Mesenteric fat pad (tissue), 1 donor: ENCODE measurements around the gene FAM20C. TPM values are rescaled to one million over a fixed set of nuclear protein-coding genes. Genes with fewer than 3 reads are reported as not detected.

Experiments used
- DNase-seq: peaks from one replicate; pipeline ENCODE4 v3.0.0-alpha.2; 2020; ENCODE audit warnings: low spot score
- total RNA-seq: library from RNA; stranded (reverse); fragmentation: NEBNext Ultra II Directional; extraction: Animal tissue kit (Norgen Biotek cat#: 25700); gene quantifications from one replicate; pipeline ENCODE4 v1.2.1, GENCODE V29; 2021
- donor health status: DM: yes; HTN: yes; CAD: no.

Gene FAM20C
- total RNA-seq, 1 donor from 2014 or later, result 121 TPM

- DNase-seq, result no peak
These were observed 33.6 kb upstream of the FAM20C start for GRCh38 chr7:158771-159170.

GRCh38 chr7:159370-160270 lies 32.8 kb upstream of the FAM20C start:
- no peak for DNase-seq

- no peak for DNase-seq
These were observed 31.2 kb upstream of the FAM20C start for GRCh38 chr7:160958-161725.

GRCh38 chr7:162632-163297 lies 29.6 kb upstream of the FAM20C start:
- no peak for DNase-seq

- no peak for DNase-seq
These were observed 29.1 kb upstream of the FAM20C start for GRCh38 chr7:163298-163695.

GRCh38 chr7:163971-164881 lies 28.1 kb upstream of the FAM20C start:
- no peak for DNase-seq

GRCh38 chr7:164882-165660 lies 27.3 kb upstream of the FAM20C start:
- no peak for DNase-seq

GRCh38 chr7:165661-166337 lies 26.6 kb upstream of the FAM20C start:
- no peak for DNase-seq

- DNase-seq, result no peak
These were observed 25.9 kb upstream of the FAM20C start for GRCh38 chr7:166338-167060.

- no peak for DNase-seq
These were observed 25.1 kb upstream of the FAM20C start for GRCh38 chr7:167090-167855.

GRCh38 chr7:167976-168791 lies 24.2 kb upstream of the FAM20C start:
- no peak for DNase-seq

GRCh38 chr7:169276-170172 lies 22.8 kb upstream of the FAM20C start:
- DNase-seq, result no peak

GRCh38 chr7:170551-171363 lies 21.6 kb upstream of the FAM20C start:
- no peak for DNase-seq

- DNase-seq, result no peak
These were observed 20.9 kb upstream of the FAM20C start for GRCh38 chr7:171364-171904.
